Measurements from ENCODE around the gene HLA-DPB1. TPM values are rescaled to one million over a fixed set of nuclear protein-coding genes. Genes with fewer than 3 reads are reported as not detected.

The HLA-DPB1 gene
- total and polyA plus RNA-seq, 7 donors = 39.2 to 359 (median 62.4) TPM

DNA sequence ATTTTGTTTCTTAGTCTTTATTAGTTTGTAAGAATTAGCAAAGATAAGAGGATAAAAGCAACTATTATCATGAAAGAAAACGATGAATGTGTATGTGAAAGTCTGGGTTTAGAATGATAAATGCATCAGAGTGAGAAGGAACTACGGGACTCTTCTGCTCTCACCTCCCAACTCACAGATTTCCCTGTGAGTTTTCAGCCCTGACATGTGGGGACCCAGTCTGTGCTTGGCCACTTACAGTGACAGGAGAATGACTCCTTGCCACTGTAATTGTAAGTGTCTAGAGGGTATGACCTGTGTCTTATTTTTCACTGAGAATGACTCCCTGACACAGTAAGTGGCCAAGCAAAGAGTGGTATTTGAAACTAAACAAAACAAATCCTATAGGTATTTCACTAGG is 4.9 kb upstream of the HLA-DPB1 start:
- TF ChIP-seq EP300 (IDR thresholded peaks at IDR 0.05) (no peak), CTCF (IDR thresholded peaks at IDR 0.05) (no peak), POLR2A (IDR thresholded peaks at IDR 0.05) (no peak)
- no peak for DNase-seq
- H3K4me3 ChIP-seq = no peak overlapping the region
- H3K36me3 ChIP-seq = peaks cover 0 to 10% (median 0%) of the 10 kb centered on the region in 4 donors
- H3K27me3 ChIP-seq = no peaks in the 10 kb centered on the region
- no peak overlapping the region for H3K27ac ChIP-seq
- H3K9me3 ChIP-seq = no peaks in the 10 kb centered on the region
- intact Hi-C loops (cut with DNase I) = no loop called here
- 1 to 38% methylated on average over 2 of the region's 2 CpGs for WGBS, 2 donors
- H3K4me1 ChIP-seq = no peaks in the 10 kb centered on the region

DNA sequence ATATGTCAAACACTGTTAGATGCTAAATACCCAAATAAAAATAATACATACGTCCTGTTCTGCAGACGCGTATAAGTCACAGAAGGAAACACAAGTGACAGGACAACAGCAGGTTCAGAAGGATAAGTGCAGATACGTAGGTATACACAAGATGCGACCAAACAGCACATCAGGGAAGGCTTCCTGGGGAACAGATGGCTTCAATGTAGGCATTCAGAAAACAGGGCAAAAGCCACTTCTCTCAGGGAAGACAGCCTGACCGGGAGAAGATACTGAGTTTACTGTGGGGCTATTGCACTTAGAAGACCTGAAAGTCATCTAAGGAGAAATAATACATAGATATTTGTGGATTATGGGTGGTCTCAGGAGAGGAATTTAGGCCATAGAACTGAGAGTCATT is 4.2 kb upstream of the HLA-DPB1 start:
- TF ChIP-seq EP300 (IDR thresholded peaks at IDR 0.05) = no peak
- no peak for TF ChIP-seq POLR2A (IDR thresholded peaks at IDR 0.05)
- no peak for TF ChIP-seq POLR2AphosphoS5 (IDR thresholded peaks at IDR 0.05)
- no peak for TF ChIP-seq CTCF (IDR thresholded peaks at IDR 0.05)
- DNase-seq = no peak
- no peaks in the 10 kb centered on the region for H3K9me3 ChIP-seq
- H3K36me3 ChIP-seq = peaks cover 0 to 10% (median 0%) of the 10 kb centered on the region in 4 donors
- no peaks in the 10 kb centered on the region for H3K27me3 ChIP-seq
- 52 to 64% methylated on average over 6 of the region's 6 CpGs for WGBS, 2 donors
- H3K4me3 ChIP-seq = no peak overlapping the region
- H3K27ac ChIP-seq = no peak overlapping the region
- intact Hi-C loops (cut with DNase I) = no loop called here
- no peaks in the 10 kb centered on the region for H3K4me1 ChIP-seq

DNA sequence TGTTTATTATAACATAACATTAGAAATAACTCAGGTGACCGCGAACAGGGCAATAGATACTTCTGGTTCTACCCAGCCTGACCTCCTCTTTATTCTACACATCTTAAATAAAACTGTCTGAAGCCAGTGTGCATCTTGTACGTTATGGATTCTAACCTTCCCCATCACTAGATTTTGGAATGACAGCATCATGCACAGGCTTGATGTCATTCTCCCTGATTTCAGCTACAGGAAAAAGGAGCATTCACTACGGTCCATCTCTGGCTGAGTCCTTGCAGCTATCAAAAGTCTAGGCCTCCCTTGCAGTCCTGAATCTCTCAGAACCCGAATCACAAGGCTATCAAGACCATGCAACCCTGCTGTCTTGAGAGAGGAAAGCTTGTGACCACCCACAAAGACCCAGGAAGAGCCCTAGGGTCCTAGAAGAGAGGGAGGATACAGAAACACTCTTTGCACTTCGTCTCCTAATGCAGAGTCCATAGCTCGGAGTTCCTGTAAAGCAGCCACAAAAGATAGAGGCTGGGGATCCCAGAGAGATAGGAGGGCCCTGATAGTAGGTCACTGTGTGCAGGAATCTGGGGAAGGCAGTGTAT is 3.2 kb upstream of the HLA-DPB1 start:
- no peak for TF ChIP-seq CTCF (IDR thresholded peaks at IDR 0.05)
- no peak for TF ChIP-seq POLR2AphosphoS5 (IDR thresholded peaks at IDR 0.05)
- TF ChIP-seq EP300 (IDR thresholded peaks at IDR 0.05) = no peak
- TF ChIP-seq POLR2A (IDR thresholded peaks at IDR 0.05) = no peak
- WGBS, 2 donors = 46 to 73% methylated on average over 7 of the region's 7 CpGs
- Histone ChIP-seq H3K4me1 (no peaks in the 10 kb centered on the region), H3K4me3 (peak overlapping the region in 2 of 4 donors; percentile 25 to 36), H3K27me3 (no peaks in the 10 kb centered on the region), H3K9me3 (no peaks in the 10 kb centered on the region), H3K27ac (peak overlapping the region in 2 of 4 donors; percentile 44 to 64), H3K36me3 (peaks cover 0 to 10% (median 0%) of the 10 kb centered on the region in 4 donors)
- no peak for DNase-seq
- intact Hi-C loops (cut with DNase I) = no loop called here

DNA sequence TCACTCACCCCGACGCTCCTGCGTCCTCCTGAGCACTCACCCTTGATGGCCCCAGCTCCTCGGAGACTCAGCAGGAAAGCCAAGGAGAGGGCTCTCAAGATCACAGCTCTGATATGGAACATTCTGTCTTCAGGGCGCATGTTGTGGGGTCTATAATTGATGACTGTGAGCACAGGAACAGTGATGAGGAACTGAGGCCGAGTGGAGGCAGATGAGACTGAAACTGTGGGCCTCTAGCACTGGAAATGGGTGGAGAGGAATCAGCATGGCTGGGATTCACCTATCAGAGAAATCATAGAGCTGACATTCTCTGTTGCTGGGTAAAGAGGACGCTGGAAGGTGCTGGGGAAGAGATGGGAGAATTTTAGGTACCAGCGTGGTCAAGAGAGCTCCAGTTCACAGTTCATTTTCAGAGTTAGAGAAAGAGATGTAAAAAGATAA is 2.3 kb upstream of the HLA-DPB1 start, which contains the start of gene HLA-DPA1:
HLA-DPA1 (minus strand) TSS at position 219 of the 441 bp plus-strand sequence.
- intact Hi-C loops (cut with DNase I) = no loop called here
- DNase-seq = no peak
- peaks cover 0 to 3% (median 0%) of the 10 kb centered on the region in 4 donors for H3K36me3 ChIP-seq
- H3K4me1 ChIP-seq = no peaks in the 10 kb centered on the region
- 41 to 61% methylated on average over 8 of the region's 8 CpGs for WGBS, 2 donors
- no peaks in the 10 kb centered on the region for H3K9me3 ChIP-seq
- TF ChIP-seq POLR2AphosphoS5 (IDR thresholded peaks at IDR 0.05) (peak; percentile 49 to 84 (median 70)), POLR2A (IDR thresholded peaks at IDR 0.05) (peak in 1 of 2 donors; percentile 20), EP300 (IDR thresholded peaks at IDR 0.05) (no peak), CTCF (IDR thresholded peaks at IDR 0.05) (no peak)
- peak within 1 kb of the TSS; percentile 4 to 36 (median 16) for H3K4me3 ChIP-seq
- no peaks in the 10 kb centered on the region for H3K27me3 ChIP-seq
- H3K27ac ChIP-seq = peak within 1 kb of the TSS in 2 of 4 donors; percentile 44 to 64

DNA sequence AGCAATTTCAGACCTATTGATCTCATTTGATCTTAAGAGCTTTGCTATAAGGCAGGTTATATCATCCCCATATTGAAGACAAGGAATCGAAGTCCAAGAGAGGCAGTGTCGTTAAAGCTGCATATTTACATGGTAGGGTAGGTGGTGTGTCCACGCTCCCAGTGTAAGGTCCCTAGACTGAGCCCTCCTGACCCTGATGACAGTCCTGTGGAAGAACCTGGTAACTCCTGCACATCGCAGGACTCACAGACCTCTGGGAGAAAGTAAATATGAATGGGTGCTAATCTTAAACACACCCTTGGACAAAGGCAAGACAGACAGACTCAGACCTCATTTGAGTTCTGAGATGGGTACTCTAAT is 602 bp upstream of the HLA-DPB1 start:
- peak overlapping the region in 2 of 4 donors; percentile 62 to 70 for H3K27ac ChIP-seq
- 47 to 74% methylated on average over 4 of the region's 4 CpGs for WGBS, 2 donors
- H3K4me3 ChIP-seq = no peak overlapping the region
- DNase-seq = no peak
- no peak for TF ChIP-seq POLR2AphosphoS5 (IDR thresholded peaks at IDR 0.05)
- TF ChIP-seq POLR2A (IDR thresholded peaks at IDR 0.05) = no peak
- no peak for TF ChIP-seq CTCF (IDR thresholded peaks at IDR 0.05)
- H3K36me3 ChIP-seq = no peaks in the 10 kb centered on the region
- no peaks in the 10 kb centered on the region for H3K27me3 ChIP-seq
- H3K9me3 ChIP-seq = no peaks in the 10 kb centered on the region
- intact Hi-C loops (cut with DNase I) = no loop called here
- peaks cover 0 to 6% (median 3%) of the 10 kb centered on the region in 4 donors for H3K4me1 ChIP-seq

All from sigmoid colon (tissue), 7 donors.